Adrenal gland (tissue), 12 donors: ENCODE results near the gene ATP9B. TPM values are rescaled to one million over a fixed set of nuclear protein-coding genes. Genes with fewer than 3 reads are reported as not detected.

Source experiments
- DNase-seq, 7 donors: peaks; one replicate each; pipeline ENCODE4 v3.0.0-alpha.2; 2019 to 2020
- H3K27ac ChIP-seq, 5 donors: fragments of 200-600 bp; sonication (generic) in 4 of 5; 1 replicate in 3 of 5; 2 replicates in 2 of 5; pipeline versions ENCODE4 v1.5.1 to v1.8.0; 2016 to 2020; ENCODE audit warnings: mild to moderate bottlenecking in 1 of 5
- H3K27me3 ChIP-seq: fragments of 200-600 bp; 2 replicates; pipeline ENCODE4 v1.8.0; 2021
- H3K36me3 ChIP-seq, 2 donors: fragments of 200-600 bp; replicated peaks in 1 of 2; 1 replicate in 1 of 2; 2 replicates in 1 of 2; pipeline versions ENCODE4 v1.5.1 to v1.8.0; 2018 to 2022
- H3K4me1 ChIP-seq, 2 donors: fragments of 200-600 bp; replicated peaks in 1 of 2; 1 replicate in 1 of 2; 2 replicates in 1 of 2; pipeline versions ENCODE4 v1.5.1 to v1.8.0; 2018 to 2021
- H3K4me3 ChIP-seq, 4 donors: fragments of 200-600 bp; sonication (generic) in 3 of 4; one replicate each; pipeline ENCODE4 v1.5.1; 2016 to 2018
- H3K9me3 ChIP-seq, 3 donors: fragments of 200-600 bp; sonication (generic) in 1 of 3; replicated peaks in 1 of 3; 1 replicate in 2 of 3; 2 replicates in 1 of 3; pipeline versions ENCODE4 v1.5.1 to v1.8.0; 2016 to 2021
- POLR2A ChIP-seq, 2 donors: fragments of 450-650 bp; IDR thresholded peaks; one replicate each; pipeline ENCODE4 v1.6.1; 2017; ENCODE audit warnings: antibody characterized with exemption in 2 of 2, mild to moderate bottlenecking in 2 of 2, moderate library complexity in 1 of 2
- WGBS, 4 donors: extraction: QIAGEN DNeasy Blood & Tissue Kit in 2 of 4; methylation state at CpG; one replicate each; pipeline versions ENCODE4 v1.1.5 to v1.1.7; 2013 to 2017; 5-methylcytosine and 5-hydroxymethylcytosine counted together
- intact Hi-C, 2 donors: fragments of 100-400 bp; cut with DNase I; formaldehyde crosslinking; loops; one replicate each; pipeline versions ENCODE4 v1.14.1 to v1.15.0; 2022 to 2023
- polyA plus RNA-seq, 3 donors: library from polyadenylated mRNA; stranded (reverse); fragments of 200-250 nt in 2 of 3; fragments of 350-450 nt in 1 of 3; fragmentation: Illumina TruSeq in 1 of 3; extraction: RNeasy Lipid Tissue Mini Kit (QIAGEN cat#74804) in 1 of 3; gene quantifications; one replicate each; pipeline ENCODE4 v1.2.3, GENCODE V29; 2013 to 2014
- total RNA-seq, 9 donors: library from RNA; depleted of rRNA in 4 of 9; stranded (reverse); fragments of >200 nt in 4 of 9; fragments of 120-200 nt in 1 of 9; fragmentation: NEBNext Ultra II Directional in 1 of 9; extraction: Animal tissue kit (Norgen Biotek cat#: 25700) in 1 of 9; gene quantifications; one replicate each; pipeline versions ENCODE4 v1.1.0 to v1.2.4, GENCODE V29; 2013 to 2023
- TF ChIP-seq, protein P1 (sequence below), 6 experiments: fragments of 450-650 bp in 4 of 6; fragments of 200-600 bp in 2 of 6; sonication (generic) in 1 of 6; IDR thresholded peaks; 1 replicate in 5 of 6; 2 replicates in 1 of 6; pipeline versions ENCODE4 v1.5.1 to v1.8.0; 2016 to 2021; ENCODE audit warnings: antibody characterized with exemption in 6 of 6, mild to moderate bottlenecking in 2 of 6, moderate library complexity in 1 of 6
- donor health status: healthy with polysubstance abuse.
- donor health status: Bipolar disorder and iron deficiency.
- donor health status: DM: yes; HTN: yes; CAD: no.
- donor health status: DM: no; HTN: no; CAD: no.
- donor health status: DM: no; HTN: no; CAD: no.
- donor health status: DM: yes; HTN: yes; CAD: no.

The ATP9B gene
- total and polyA plus RNA-seq, 12 donors, result 16.3 to 36.0 (median 27.7) TPM

DNA sequence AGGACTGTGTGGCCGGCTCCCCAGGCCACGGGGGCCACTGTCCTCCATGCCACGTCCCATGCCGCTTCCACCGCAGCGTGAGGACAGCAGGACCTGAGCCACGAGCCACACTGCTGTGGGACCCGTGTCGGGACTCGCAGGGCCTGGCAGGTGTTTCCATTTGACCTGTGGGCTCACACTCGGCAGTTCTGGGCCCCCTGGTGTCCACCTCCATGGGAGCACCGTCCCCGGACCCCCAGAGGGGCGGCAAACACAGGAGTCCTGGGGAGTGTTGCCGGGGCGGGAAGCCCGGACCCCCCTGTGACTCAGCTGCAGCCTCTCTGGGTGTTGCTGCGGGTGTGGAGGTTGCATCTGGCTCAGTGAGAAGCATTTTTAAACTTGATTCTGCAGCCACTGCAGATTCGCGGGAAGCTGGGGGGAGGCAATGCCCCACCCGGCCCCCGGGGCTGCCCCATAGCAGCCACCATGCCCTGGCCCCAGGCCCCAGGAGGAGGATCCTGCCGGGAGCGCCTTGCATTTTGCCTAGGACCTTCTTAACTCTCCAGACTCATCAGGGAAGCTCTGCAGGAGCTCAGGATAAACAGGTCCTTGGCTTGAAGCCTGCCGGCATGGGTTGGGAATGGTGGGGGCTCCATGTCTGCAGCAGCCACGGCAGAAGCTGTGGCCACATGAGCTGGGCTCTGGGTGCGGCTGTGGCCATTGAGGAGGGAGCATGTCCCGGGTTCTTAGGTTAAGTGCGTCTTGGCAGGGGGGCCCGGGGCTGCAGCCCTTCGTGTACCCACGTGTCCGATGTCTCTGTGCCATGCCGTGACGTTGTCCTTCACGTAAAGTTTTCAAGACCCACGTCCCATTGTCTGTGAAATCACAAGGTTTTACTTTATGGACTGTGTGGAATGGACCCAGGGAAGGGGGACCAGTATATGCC lies 357.4 kb downstream of the ATP9B start:
- Histone ChIP-seq H3K27ac (no peak overlapping the region), H3K4me3 (no peak overlapping the region), H3K36me3 (no peaks in the 10 kb centered on the region), H3K27me3 (no peaks in the 10 kb centered on the region), H3K9me3 (no peaks in the 10 kb centered on the region), H3K4me1 (peaks cover 0 to 16% of the 10 kb centered on the region in 2 donors)
- WGBS, 4 donors, result 84 to 97% (median 89%) methylated on average over 6 to 37 of the region's 37 CpGs
- intact Hi-C loops, result no loop called here
- TF ChIP-seq, protein P1, sequence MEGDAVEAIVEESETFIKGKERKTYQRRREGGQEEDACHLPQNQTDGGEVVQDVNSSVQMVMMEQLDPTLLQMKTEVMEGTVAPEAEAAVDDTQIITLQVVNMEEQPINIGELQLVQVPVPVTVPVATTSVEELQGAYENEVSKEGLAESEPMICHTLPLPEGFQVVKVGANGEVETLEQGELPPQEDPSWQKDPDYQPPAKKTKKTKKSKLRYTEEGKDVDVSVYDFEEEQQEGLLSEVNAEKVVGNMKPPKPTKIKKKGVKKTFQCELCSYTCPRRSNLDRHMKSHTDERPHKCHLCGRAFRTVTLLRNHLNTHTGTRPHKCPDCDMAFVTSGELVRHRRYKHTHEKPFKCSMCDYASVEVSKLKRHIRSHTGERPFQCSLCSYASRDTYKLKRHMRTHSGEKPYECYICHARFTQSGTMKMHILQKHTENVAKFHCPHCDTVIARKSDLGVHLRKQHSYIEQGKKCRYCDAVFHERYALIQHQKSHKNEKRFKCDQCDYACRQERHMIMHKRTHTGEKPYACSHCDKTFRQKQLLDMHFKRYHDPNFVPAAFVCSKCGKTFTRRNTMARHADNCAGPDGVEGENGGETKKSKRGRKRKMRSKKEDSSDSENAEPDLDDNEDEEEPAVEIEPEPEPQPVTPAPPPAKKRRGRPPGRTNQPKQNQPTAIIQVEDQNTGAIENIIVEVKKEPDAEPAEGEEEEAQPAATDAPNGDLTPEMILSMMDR (IDR thresholded peaks at IDR 0.05), result no peak
- no peak for TF ChIP-seq POLR2A (IDR thresholded peaks at IDR 0.05)
- DNase-seq, result no peak

DNA sequence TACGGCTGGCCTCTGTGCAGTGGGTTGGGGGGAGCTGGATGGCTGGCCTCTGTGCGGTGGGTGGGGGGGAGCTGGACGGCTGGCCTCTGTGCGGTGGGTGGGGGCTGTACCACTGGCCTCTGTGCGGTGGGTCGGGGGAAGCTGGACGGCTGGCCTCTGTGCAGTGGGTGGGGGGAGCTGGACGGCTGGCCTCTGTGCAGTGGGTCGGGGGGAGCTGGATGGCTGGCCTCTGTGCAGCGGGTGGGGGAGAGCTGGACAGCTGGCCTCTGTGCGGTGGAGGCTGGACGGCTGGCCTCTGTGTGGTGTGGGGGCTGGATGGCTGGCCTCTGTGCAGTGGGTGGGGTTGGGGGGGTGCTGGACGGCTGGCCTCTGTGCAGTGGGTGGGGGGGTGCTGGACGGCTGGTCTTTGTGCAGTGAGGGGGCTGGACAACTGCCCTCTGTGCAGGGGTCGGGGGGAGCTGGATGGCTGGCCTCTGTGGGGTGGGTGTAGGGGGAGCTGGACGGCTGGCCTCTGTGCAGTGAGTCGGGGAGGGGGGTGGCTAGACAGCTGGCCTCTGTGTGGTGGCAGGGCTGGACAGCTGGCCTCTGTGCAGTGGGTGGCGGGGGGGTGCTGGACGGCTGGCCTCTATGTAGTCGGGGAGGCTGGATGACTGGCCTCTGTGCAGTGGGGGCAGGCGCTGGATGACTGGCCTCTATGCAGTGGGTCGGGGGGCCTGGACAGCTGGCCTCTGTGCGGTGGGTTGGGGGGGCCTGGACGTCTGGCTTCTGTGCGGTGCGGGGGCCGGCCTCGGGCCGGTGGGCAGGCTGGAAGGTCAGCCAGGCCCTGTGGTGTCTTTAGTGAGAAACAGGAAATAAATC lies 358.4 kb downstream of the ATP9B start:
- TF ChIP-seq, protein P1 (IDR thresholded peaks at IDR 0.05), result no peak
- no peak for TF ChIP-seq POLR2A (IDR thresholded peaks at IDR 0.05)
- intact Hi-C loops, result no loop called here

More for the DNA sequence above, 358.4 kb downstream of the ATP9B start:
- Histone ChIP-seq H3K4me3 (no peak overlapping the region), H3K27me3 (no peaks in the 10 kb centered on the region), H3K4me1 (peaks cover 0 to 16% of the 10 kb centered on the region in 2 donors), H3K36me3 (no peaks in the 10 kb centered on the region), H3K9me3 (no peaks in the 10 kb centered on the region), H3K27ac (no peak overlapping the region)
- no peak for DNase-seq
- 68 to 86% (median 76%) methylated on average over 6 to 29 of the region's 29 CpGs for WGBS, 4 donors

Other genes starting within 250 kb of the ATP9B start
- gene SALL3, start 89.6 kb upstream of the ATP9B start, total RNA-seq, result under 1 TPM in 1 of 9 donors, not detected in 8; 0.11 TPM
- not detected for gene SALL3, start 89.6 kb upstream of the ATP9B start, polyA plus RNA-seq